GM23338 (cell line): ENCODE results near the gene GRIK5. TPM values are rescaled to one million over a fixed set of nuclear protein-coding genes. Genes with fewer than 3 reads are reported as not detected.

Source experiments
- ATAC-seq: fragments of 200-7000 bp; cut with Tn5 transposase; 3 replicates; pipeline ENCODE4 v1.9.1; 2020
- DNase-seq: peaks from one replicate; pipeline ENCODE4 v3.0.0-alpha.2; 2015; ENCODE audit warnings: low spot score
- H2AFZ ChIP-seq: fragments of 200-600 bp; sonication (generic); 2 replicates; pipeline ENCODE4 v1.8.0; 2016; ENCODE audit warnings: antibody characterized with exemption, mild to moderate bottlenecking, moderate library complexity
- H3F3A ChIP-seq: fragments of 200-600 bp; sonication (generic); replicated peaks from 2 replicates; pipeline ENCODE4 v1.8.0; 2017; ENCODE audit warnings: antibody characterized with exemption, mixed run types, low read depth
- H3K27ac ChIP-seq: fragments of 200-600 bp; sonication (generic); 2 replicates; pipeline ENCODE4 v1.6.1; 2016; ENCODE audit warnings: low read depth
- H3K27me3 ChIP-seq: fragments of 200-600 bp; sonication (generic); 2 replicates; pipeline ENCODE4 v1.8.0; 2016; ENCODE audit warnings: mild to moderate bottlenecking, mixed run types, moderate library complexity; ENCODE audit not compliant: insufficient read depth
- H3K36me3 ChIP-seq: fragments of 200-600 bp; sonication (generic); 2 replicates; pipeline ENCODE4 v1.8.0; 2016; ENCODE audit warnings: mild to moderate bottlenecking; ENCODE audit not compliant: insufficient read depth
- H3K4me1 ChIP-seq: fragments of 200-600 bp; sonication (generic); 2 replicates; pipeline ENCODE4 v1.8.0; 2016; ENCODE audit warnings: mild to moderate bottlenecking, moderate library complexity; ENCODE audit not compliant: insufficient read depth
- H3K4me2 ChIP-seq: fragments of 200-600 bp; sonication (generic); 2 replicates; pipeline ENCODE4 v1.7.1; 2017; ENCODE audit warnings: mixed run types
- H3K4me3 ChIP-seq: fragments of 200-600 bp; sonication (generic); 2 replicates; pipeline ENCODE4 v1.6.1; 2016; ENCODE audit warnings: mixed run types
- H3K79me2 ChIP-seq: fragments of 200-600 bp; sonication (generic); replicated peaks from 2 replicates; pipeline ENCODE4 v1.8.0; 2017; ENCODE audit warnings: mild to moderate bottlenecking; ENCODE audit not compliant: insufficient read depth
- H3K9me2 ChIP-seq: fragments of 200-600 bp; sonication (generic); 2 replicates; pipeline ENCODE4 v1.8.0; 2017; ENCODE audit not compliant: insufficient read depth
- H4K20me1 ChIP-seq: fragments of 200-600 bp; sonication (generic); replicated peaks from 2 replicates; pipeline ENCODE4 v1.8.0; 2017; ENCODE audit warnings: mild to moderate bottlenecking; ENCODE audit not compliant: insufficient read depth
- H3K27ac Mint-ChIP-seq: 2 replicates; pipeline ENCODE4 v1.8.0; 2020; ENCODE audit warnings: inconsistent platforms, mild to moderate bottlenecking, moderate library complexity, mixed read lengths
- H3K27me3 Mint-ChIP-seq: 3 replicates; pipeline ENCODE4 v1.8.0; 2022; ENCODE audit warnings: low read depth, mild to moderate bottlenecking, moderate library complexity, mixed read lengths, inconsistent platforms; ENCODE audit not compliant: insufficient read depth, poor library complexity
- H3K36me3 Mint-ChIP-seq: 3 replicates; pipeline ENCODE4 v1.8.0; 2021; ENCODE audit warnings: low read depth, mild to moderate bottlenecking, inconsistent platforms, moderate library complexity, mixed read lengths
- H3K4me1 Mint-ChIP-seq: 3 replicates; pipeline ENCODE4 v1.8.0; 2020; ENCODE audit warnings: mild to moderate bottlenecking, inconsistent platforms, mixed read lengths
- H3K4me3 Mint-ChIP-seq: 3 replicates; pipeline ENCODE4 v1.8.0; 2021; ENCODE audit warnings: moderate library complexity, mild to moderate bottlenecking, inconsistent platforms, mixed read lengths
- H3K9me3 Mint-ChIP-seq: 3 replicates; pipeline ENCODE4 v1.8.0; 2020; ENCODE audit warnings: moderate library complexity, mild to moderate bottlenecking, inconsistent platforms, mixed read lengths
- CREB1 ChIP-seq: fragments of 250-450 bp; sonication (Bioruptor Pico); IDR thresholded peaks from 2 replicates; pipeline ENCODE4 v1.5.0; 2020; ENCODE audit warnings: low read depth, mild to moderate bottlenecking, moderate library complexity
- EZH2phosphoT487 ChIP-seq: fragments of 200-600 bp; sonication (generic); IDR thresholded peaks from one replicate; pipeline ENCODE4 v1.8.1; 2018; ENCODE audit warnings: antibody characterized with exemption; ENCODE audit not compliant: unreplicated experiment
- JUNB ChIP-seq: IDR thresholded peaks from one replicate; pipeline ENCODE4 v1.6.1; 2016; ENCODE audit warnings: antibody characterized with exemption; ENCODE audit not compliant: unreplicated experiment
- NANOG ChIP-seq: IDR thresholded peaks from 2 replicates; pipeline ENCODE4 v1.6.1; 2016; ENCODE audit warnings: antibody characterized with exemption, borderline replicate concordance
- POLR2AphosphoS5 ChIP-seq: IDR thresholded peaks from 2 replicates; pipeline ENCODE4 v1.6.1; 2016; ENCODE audit warnings: antibody characterized with exemption, low read depth
- polyA plus RNA-seq: library from polyadenylated mRNA; unstranded; fragments of >200 nt; fragmentation: Nextera tagmentation; extraction: Ambion mirVana; gene quantifications from 2 replicates; pipeline ENCODE4 v1.2.1, GENCODE V29; 2016
- total RNA-seq: library from RNA; depleted of rRNA; stranded (reverse); fragments of >200 nt; shearing (Covaris generic); gene quantifications from 2 replicates; pipeline ENCODE4 v1.2.3, GENCODE V29; 2014
- TF ChIP-seq, protein P1 (sequence below): IDR thresholded peaks from one replicate; pipeline ENCODE4 v1.6.1; 2018; ENCODE audit warnings: antibody characterized with exemption; ENCODE audit not compliant: unreplicated experiment
- TF ChIP-seq, protein P2 (sequence below): fragments of 250-450 bp; sonication (Bioruptor Pico); IDR thresholded peaks from 2 replicates; pipeline ENCODE4 v1.5.0; 2020; ENCODE audit warnings: mild to moderate bottlenecking, moderate library complexity
- TF ChIP-seq, protein P3 (sequence below), 2 experiments: fragments of 200-600 bp in 1 of 2; sonication (generic) in 1 of 2; conservative IDR thresholded peaks; 2 replicates each; pipeline versions ENCODE4 v1.5.1 to v1.6.1; 2016 to 2017; ENCODE audit warnings: antibody characterized with exemption in 2 of 2, low read depth in 2 of 2, mild to moderate bottlenecking in 2 of 2, moderate library complexity in 1 of 2
- TF ChIP-seq, protein P4 (sequence below): IDR thresholded peaks from 2 replicates; pipeline ENCODE4 v1.6.1; 2016; ENCODE audit warnings: antibody characterized with exemption

GRIK5 gene
- total and polyA plus RNA-seq, 2 experiments from 2014 or later: 5.1 to 42.5 TPM

DNA sequence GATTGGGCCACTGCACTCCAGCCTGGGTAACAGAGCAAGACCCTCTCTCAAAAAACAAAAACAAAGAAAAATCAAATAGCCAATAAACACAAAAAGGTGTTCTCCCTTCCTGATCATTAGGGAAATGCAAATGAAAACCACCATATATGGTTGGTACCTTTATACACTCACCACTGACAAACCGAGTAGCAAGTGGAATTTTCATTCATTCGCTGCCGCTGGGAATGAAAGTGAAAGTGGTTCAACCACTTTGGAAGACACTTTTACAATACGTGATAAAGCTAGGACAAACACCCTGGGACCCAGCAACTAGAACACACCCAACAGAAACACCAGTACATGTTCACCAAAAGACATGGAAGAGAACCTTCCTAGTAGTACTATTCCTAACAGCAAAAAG, 21.0 kb downstream of the GRIK5 start (continued):
- TF ChIP-seq, protein P1, sequence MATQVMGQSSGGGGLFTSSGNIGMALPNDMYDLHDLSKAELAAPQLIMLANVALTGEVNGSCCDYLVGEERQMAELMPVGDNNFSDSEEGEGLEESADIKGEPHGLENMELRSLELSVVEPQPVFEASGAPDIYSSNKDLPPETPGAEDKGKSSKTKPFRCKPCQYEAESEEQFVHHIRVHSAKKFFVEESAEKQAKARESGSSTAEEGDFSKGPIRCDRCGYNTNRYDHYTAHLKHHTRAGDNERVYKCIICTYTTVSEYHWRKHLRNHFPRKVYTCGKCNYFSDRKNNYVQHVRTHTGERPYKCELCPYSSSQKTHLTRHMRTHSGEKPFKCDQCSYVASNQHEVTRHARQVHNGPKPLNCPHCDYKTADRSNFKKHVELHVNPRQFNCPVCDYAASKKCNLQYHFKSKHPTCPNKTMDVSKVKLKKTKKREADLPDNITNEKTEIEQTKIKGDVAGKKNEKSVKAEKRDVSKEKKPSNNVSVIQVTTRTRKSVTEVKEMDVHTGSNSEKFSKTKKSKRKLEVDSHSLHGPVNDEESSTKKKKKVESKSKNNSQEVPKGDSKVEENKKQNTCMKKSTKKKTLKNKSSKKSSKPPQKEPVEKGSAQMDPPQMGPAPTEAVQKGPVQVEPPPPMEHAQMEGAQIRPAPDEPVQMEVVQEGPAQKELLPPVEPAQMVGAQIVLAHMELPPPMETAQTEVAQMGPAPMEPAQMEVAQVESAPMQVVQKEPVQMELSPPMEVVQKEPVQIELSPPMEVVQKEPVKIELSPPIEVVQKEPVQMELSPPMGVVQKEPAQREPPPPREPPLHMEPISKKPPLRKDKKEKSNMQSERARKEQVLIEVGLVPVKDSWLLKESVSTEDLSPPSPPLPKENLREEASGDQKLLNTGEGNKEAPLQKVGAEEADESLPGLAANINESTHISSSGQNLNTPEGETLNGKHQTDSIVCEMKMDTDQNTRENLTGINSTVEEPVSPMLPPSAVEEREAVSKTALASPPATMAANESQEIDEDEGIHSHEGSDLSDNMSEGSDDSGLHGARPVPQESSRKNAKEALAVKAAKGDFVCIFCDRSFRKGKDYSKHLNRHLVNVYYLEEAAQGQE: no peak
- no peak for TF ChIP-seq JUNB

DNA sequence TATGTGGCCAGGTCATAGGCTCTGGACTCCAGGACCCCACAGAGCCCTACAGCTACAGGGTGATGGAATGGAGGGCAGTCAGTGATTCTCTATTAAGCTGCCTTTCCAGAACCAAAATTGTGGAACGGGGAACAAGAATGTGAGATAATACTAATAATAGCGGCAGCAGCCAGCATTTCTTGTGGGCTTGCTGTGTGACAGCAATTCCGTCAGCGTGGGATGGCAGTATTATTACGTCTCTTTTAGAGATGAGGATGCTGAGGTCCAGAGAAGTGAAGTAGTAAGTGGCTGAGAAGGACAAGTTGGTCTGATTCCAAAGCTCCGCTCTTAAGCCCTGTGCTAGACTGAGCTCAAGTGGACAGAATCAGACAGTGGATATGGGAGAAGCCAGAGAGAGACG, 24.4 kb downstream of the GRIK5 start:
- no peaks in the 10 kb centered on the region for H3K27me3 ChIP-seq
- Mint-ChIP-seq H3K36me3 (peaks cover 59% of the 10 kb centered on the region), H3K4me1 (no peaks in the 10 kb centered on the region), H3K27ac (no peak overlapping the region), H3K4me3 (no peak overlapping the region), H3K9me3 (no peaks in the 10 kb centered on the region), H3K27me3 (no peaks in the 10 kb centered on the region)
- ATAC-seq: no peak
- H3K27ac ChIP-seq: no peak overlapping the region
- no peak for DNase-seq
- no peaks in the 10 kb centered on the region for H3K79me2 ChIP-seq
- no peak overlapping the region for H2AFZ ChIP-seq
- no peaks in the 10 kb centered on the region for H3K4me1 ChIP-seq
- H3K4me2 ChIP-seq: no peak overlapping the region
- H3K4me3 ChIP-seq: no peak overlapping the region
- no peaks in the 10 kb centered on the region; the same call in 1 of the 2 replicates for H4K20me1 ChIP-seq
- H3K36me3 ChIP-seq: peaks cover 20% of the 10 kb centered on the region
- 0 out of 2 replicates have a peak, but pooled peaks cover 2% of the 10 kb centered on the region for H3F3A ChIP-seq
- H3K9me2 ChIP-seq: no peaks in the 10 kb centered on the region
- TF ChIP-seq EZH2phosphoT487 (no peak), POLR2AphosphoS5 (no peak), CREB1 (no peak), NANOG (no peak)
- TF ChIP-seq, protein P2, sequence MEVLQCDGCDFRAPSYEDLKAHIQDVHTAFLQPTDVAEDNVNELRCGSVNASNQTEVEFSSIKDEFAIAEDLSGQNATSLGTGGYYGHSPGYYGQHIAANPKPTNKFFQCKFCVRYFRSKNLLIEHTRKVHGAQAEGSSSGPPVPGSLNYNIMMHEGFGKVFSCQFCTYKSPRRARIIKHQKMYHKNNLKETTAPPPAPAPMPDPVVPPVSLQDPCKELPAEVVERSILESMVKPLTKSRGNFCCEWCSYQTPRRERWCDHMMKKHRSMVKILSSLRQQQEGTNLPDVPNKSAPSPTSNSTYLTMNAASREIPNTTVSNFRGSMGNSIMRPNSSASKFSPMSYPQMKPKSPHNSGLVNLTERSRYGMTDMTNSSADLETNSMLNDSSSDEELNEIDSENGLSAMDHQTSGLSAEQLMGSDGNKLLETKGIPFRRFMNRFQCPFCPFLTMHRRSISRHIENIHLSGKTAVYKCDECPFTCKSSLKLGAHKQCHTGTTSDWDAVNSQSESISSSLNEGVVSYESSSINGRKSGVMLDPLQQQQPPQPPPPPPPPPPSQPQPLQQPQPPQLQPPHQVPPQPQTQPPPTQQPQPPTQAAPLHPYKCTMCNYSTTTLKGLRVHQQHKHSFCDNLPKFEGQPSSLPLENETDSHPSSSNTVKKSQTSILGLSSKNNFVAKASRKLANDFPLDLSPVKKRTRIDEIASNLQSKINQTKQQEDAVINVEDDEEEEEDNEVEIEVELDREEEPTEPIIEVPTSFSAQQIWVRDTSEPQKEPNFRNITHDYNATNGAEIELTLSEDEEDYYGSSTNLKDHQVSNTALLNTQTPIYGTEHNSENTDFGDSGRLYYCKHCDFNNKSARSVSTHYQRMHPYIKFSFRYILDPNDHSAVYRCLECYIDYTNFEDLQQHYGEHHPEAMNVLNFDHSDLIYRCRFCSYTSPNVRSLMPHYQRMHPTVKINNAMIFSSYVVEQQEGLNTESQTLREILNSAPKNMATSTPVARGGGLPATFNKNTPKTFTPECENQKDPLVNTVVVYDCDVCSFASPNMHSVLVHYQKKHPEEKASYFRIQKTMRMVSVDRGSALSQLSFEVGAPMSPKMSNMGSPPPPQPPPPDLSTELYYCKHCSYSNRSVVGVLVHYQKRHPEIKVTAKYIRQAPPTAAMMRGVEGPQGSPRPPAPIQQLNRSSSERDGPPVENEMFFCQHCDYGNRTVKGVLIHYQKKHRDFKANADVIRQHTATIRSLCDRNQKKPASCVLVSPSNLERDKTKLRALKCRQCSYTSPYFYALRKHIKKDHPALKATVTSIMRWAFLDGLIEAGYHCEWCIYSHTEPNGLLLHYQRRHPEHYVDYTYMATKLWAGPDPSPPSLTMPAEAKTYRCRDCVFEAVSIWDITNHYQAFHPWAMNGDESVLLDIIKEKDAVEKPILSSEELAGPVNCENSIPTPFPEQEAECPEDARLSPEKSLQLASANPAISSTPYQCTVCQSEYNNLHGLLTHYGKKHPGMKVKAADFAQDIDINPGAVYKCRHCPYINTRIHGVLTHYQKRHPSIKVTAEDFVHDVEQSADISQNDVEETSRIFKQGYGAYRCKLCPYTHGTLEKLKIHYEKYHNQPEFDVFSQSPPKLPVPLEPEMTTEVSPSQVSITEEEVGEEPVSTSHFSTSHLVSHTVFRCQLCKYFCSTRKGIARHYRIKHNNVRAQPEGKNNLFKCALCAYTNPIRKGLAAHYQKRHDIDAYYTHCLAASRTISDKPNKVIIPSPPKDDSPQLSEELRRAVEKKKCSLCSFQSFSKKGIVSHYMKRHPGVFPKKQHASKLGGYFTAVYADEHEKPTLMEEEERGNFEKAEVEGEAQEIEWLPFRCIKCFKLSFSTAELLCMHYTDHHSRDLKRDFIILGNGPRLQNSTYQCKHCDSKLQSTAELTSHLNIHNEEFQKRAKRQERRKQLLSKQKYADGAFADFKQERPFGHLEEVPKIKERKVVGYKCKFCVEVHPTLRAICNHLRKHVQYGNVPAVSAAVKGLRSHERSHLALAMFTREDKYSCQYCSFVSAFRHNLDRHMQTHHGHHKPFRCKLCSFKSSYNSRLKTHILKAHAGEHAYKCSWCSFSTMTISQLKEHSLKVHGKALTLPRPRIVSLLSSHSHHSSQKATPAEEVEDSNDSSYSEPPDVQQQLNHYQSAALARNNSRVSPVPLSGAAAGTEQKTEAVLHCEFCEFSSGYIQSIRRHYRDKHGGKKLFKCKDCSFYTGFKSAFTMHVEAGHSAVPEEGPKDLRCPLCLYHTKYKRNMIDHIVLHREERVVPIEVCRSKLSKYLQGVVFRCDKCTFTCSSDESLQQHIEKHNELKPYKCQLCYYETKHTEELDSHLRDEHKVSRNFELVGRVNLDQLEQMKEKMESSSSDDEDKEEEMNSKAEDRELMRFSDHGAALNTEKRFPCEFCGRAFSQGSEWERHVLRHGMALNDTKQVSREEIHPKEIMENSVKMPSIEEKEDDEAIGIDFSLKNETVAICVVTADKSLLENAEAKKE (CRISPR knock-in tag): no peak
- TF ChIP-seq, protein P3, sequence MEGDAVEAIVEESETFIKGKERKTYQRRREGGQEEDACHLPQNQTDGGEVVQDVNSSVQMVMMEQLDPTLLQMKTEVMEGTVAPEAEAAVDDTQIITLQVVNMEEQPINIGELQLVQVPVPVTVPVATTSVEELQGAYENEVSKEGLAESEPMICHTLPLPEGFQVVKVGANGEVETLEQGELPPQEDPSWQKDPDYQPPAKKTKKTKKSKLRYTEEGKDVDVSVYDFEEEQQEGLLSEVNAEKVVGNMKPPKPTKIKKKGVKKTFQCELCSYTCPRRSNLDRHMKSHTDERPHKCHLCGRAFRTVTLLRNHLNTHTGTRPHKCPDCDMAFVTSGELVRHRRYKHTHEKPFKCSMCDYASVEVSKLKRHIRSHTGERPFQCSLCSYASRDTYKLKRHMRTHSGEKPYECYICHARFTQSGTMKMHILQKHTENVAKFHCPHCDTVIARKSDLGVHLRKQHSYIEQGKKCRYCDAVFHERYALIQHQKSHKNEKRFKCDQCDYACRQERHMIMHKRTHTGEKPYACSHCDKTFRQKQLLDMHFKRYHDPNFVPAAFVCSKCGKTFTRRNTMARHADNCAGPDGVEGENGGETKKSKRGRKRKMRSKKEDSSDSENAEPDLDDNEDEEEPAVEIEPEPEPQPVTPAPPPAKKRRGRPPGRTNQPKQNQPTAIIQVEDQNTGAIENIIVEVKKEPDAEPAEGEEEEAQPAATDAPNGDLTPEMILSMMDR (conservative IDR thresholded peaks at IDR 0.05; ENCODE audit: low read depth in 2 of 2): no peak
- TF ChIP-seq, protein P1: no peak
- TF ChIP-seq, protein P4, sequence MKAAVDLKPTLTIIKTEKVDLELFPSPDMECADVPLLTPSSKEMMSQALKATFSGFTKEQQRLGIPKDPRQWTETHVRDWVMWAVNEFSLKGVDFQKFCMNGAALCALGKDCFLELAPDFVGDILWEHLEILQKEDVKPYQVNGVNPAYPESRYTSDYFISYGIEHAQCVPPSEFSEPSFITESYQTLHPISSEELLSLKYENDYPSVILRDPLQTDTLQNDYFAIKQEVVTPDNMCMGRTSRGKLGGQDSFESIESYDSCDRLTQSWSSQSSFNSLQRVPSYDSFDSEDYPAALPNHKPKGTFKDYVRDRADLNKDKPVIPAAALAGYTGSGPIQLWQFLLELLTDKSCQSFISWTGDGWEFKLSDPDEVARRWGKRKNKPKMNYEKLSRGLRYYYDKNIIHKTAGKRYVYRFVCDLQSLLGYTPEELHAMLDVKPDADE: no peak
